SK-N-SH (cell line): ENCODE results near the gene CXCR3. TPM values are rescaled to one million over a fixed set of nuclear protein-coding genes. Genes with fewer than 3 reads are reported as not detected.

Source experiments
- CTCF ChIA-PET: fragments of 300-600, 350-600 bp; formaldehyde crosslinking; extraction: SDS; loops from one replicate; lab custom pipeline; 2021; lab: Yijun Ruan, JAX
- POLR2A ChIA-PET: fragments of 350-600 bp; sonication (Branson Sonifier 250); formaldehyde crosslinking; extraction: SDS; loops from one replicate; lab custom pipeline; 2020; ENCODE audit warnings: antibody characterized with exemption, inconsistent platforms; lab: Yijun Ruan, JAX
- DNase-seq: peaks from one replicate; pipeline ENCODE4 v3.0.0; 2012
- H2AFZ ChIP-seq: fragments of 200-600 bp; sonication (generic); 2 replicates; pipeline ENCODE4 v1.8.1; 2016; ENCODE audit warnings: antibody characterized with exemption, mild to moderate bottlenecking, low read depth
- H3F3A ChIP-seq: fragments of 200-600 bp; sonication (generic); replicated peaks from 2 replicates; pipeline ENCODE3; 2016; ENCODE audit warnings: antibody characterized with exemption, mild to moderate bottlenecking; ENCODE audit not compliant: insufficient read depth
- H3K27ac ChIP-seq, 2 experiments: fragments of 200-500 bp in 1 of 2; fragments of 200-600 bp in 1 of 2; sonication (Bioruptor generic) in 1 of 2; sonication (generic), shearing (Covaris generic) in 1 of 2; 2 replicates each; pipeline versions ENCODE4 v1.5.1 to v1.6.1; 2014 to 2016; ENCODE audit warnings: low read depth in 2 of 2, inconsistent platforms in 1 of 2, low read length in 1 of 2, mild to moderate bottlenecking in 1 of 2, mixed read lengths in 1 of 2
- H3K27me3 ChIP-seq: fragments of 200-600 bp; sonication (generic), shearing (Covaris generic); 2 replicates; pipeline ENCODE4 v1.6.1; 2016; ENCODE audit warnings: mixed run types; ENCODE audit not compliant: insufficient read depth
- H3K36me3 ChIP-seq, 2 experiments: fragments of 200-500 bp in 1 of 2; fragments of 200-600 bp in 1 of 2; sonication (Bioruptor generic) in 1 of 2; sonication (generic) in 1 of 2; replicated peaks in 1 of 2; 2 replicates each; pipeline versions ENCODE3 to v1.5.1; 2014 to 2016; ENCODE audit warnings: low read length in 1 of 2, mild to moderate bottlenecking in 1 of 2; ENCODE audit not compliant: insufficient read depth in 2 of 2, control insufficient read depth in 1 of 2
- H3K4me1 ChIP-seq, 2 experiments: fragments of 200-500 bp in 1 of 2; fragments of 200-600 bp in 1 of 2; sonication (Bioruptor generic) in 1 of 2; sonication (generic), shearing (Covaris generic) in 1 of 2; 2 replicates each; pipeline versions ENCODE4 v1.5.1 to v1.6.1; 2014 to 2016; ENCODE audit warnings: low read depth in 1 of 2, low read length in 1 of 2, mixed run types in 1 of 2; ENCODE audit not compliant: insufficient read depth in 2 of 2, control insufficient read depth in 1 of 2
- H3K4me2 ChIP-seq: fragments of 200-600 bp; sonication (generic), shearing (Covaris generic); 2 replicates; pipeline ENCODE4 v1.6.1; 2017; ENCODE audit warnings: mixed run types
- H3K4me3 ChIP-seq, 2 experiments: fragments of 200-500 bp in 1 of 2; fragments of 200-600 bp in 1 of 2; sonication (Bioruptor generic) in 1 of 2; sonication (generic), shearing (Covaris generic) in 1 of 2; 2 replicates each; pipeline versions ENCODE4 v1.5.1 to v1.8.1; 2014 to 2016; ENCODE audit warnings: low read depth in 2 of 2, inconsistent platforms in 1 of 2, low read length in 1 of 2, mild to moderate bottlenecking in 1 of 2, mixed read lengths in 1 of 2, moderate library complexity in 1 of 2
- H3K79me2 ChIP-seq: fragments of 200-600 bp; sonication (generic); 2 replicates; pipeline ENCODE4 v1.8.1; 2017; ENCODE audit warnings: mild to moderate bottlenecking; ENCODE audit not compliant: insufficient read depth
- H3K9ac ChIP-seq: fragments of 200-600 bp; sonication (generic); 2 replicates; pipeline ENCODE4 v1.6.1; 2017; ENCODE audit warnings: mixed run types
- H3K9me2 ChIP-seq: fragments of 200-600 bp; sonication (generic); 2 replicates; pipeline ENCODE4 v1.6.1; 2017; ENCODE audit warnings: mixed run types
- H3K9me3 ChIP-seq: fragments of 200-600 bp; sonication (generic); 2 replicates; pipeline ENCODE4 v1.6.1; 2017; ENCODE audit warnings: mixed run types, mild to moderate bottlenecking, moderate library complexity
- H4K20me1 ChIP-seq: fragments of 200-600 bp; sonication (generic); 2 replicates; pipeline ENCODE4 v1.6.1; 2017; ENCODE audit warnings: mild to moderate bottlenecking, mixed run types; ENCODE audit not compliant: insufficient read depth
- CTCF ChIP-seq: fragments of 200-600 bp; sonication (generic); IDR thresholded peaks from 2 replicates; pipeline ENCODE4 v1.6.1; 2017; ENCODE audit warnings: antibody characterized with exemption, mild to moderate bottlenecking, moderate library complexity
- ELF1 ChIP-seq: IDR thresholded peaks from 2 replicates; pipeline ENCODE4 v1.4.0; 2012
- EZH2phosphoT487 ChIP-seq: fragments of 200-600 bp; sonication (generic); IDR thresholded peaks from 2 replicates; pipeline ENCODE4 v1.6.1; 2017; ENCODE audit warnings: low read depth, mixed run types, mild to moderate bottlenecking, antibody characterized with exemption, moderate library complexity, borderline replicate concordance
- FOXM1 ChIP-seq: IDR thresholded peaks from 2 replicates; pipeline ENCODE4 v1.4.0; 2012; ENCODE audit warnings: low read depth, mild to moderate bottlenecking
- GABPA ChIP-seq: IDR thresholded peaks from 2 replicates; pipeline ENCODE4 v1.4.0; 2012; ENCODE audit warnings: low read depth, mild to moderate bottlenecking
- GATA2 ChIP-seq: sonication (generic); formaldehyde crosslinking; IDR thresholded peaks from 2 replicates; pipeline ENCODE4 v1.5.0; 2020; ENCODE audit warnings: mild to moderate bottlenecking, missing genetic modification reagents
- MAX ChIP-seq: IDR thresholded peaks from 2 replicates; pipeline ENCODE4 v1.4.0; 2012; ENCODE audit warnings: low read depth
- MXI1 ChIP-seq: IDR thresholded peaks from 2 replicates; pipeline ENCODE4 v1.6.1; 2012; ENCODE audit warnings: mild to moderate bottlenecking, low read depth, low read length, improper control_type of control experiment
- NFIC ChIP-seq: IDR thresholded peaks from 2 replicates; pipeline ENCODE4 v1.4.0; 2012; ENCODE audit warnings: borderline replicate concordance
- PBX3 ChIP-seq: IDR thresholded peaks from 2 replicates; pipeline ENCODE4; 2012
- POLR2AphosphoS5 ChIP-seq: IDR thresholded peaks from 2 replicates; pipeline ENCODE4 v1.6.1; 2012; ENCODE audit warnings: low read depth, low read length
- SMC3 ChIP-seq: IDR thresholded peaks from 2 replicates; pipeline ENCODE4 v1.6.1; 2012; ENCODE audit warnings: low read depth, low read length, improper control_type of control experiment
- TAF1 ChIP-seq: IDR thresholded peaks from 2 replicates; pipeline ENCODE4 v1.6.1; 2012; ENCODE audit warnings: low read depth, mild to moderate bottlenecking, low read length, moderate library complexity, borderline replicate concordance
- TEAD4 ChIP-seq: IDR thresholded peaks from 2 replicates; pipeline ENCODE4 v1.4.0; 2012; ENCODE audit warnings: mild to moderate bottlenecking, borderline replicate concordance; ENCODE audit not compliant: insufficient read depth
- USF1 ChIP-seq: IDR thresholded peaks from 2 replicates; pipeline ENCODE4 v1.4.0; 2012; ENCODE audit warnings: low read depth, borderline replicate concordance
- YY1 ChIP-seq: IDR thresholded peaks from 2 replicates; pipeline ENCODE4 v1.4.0; 2012; ENCODE audit warnings: low read depth, mild to moderate bottlenecking
- WGBS: methylation state at CpG from one replicate; pipeline ENCODE4 v1.1.6; 2017; ENCODE audit warnings: low lambda C conversion rate; 5-methylcytosine and 5-hydroxymethylcytosine counted together
- polyA plus RNA-seq, 3 experiments: library from polyadenylated mRNA; depleted of rRNA; stranded (reverse); fragments of >200 nt; gene quantifications; 2 replicates each; pipeline ENCODE4 v1.2.3, GENCODE V29; 2012

CXCR3 gene
- polyA plus RNA-seq, 1 of the 3 experiments (the other 2 are of a cell fraction): not detected

GRCh38 chrX:71604141-71604540 is 14.2 kb downstream of the CXCR3 start (continued):
- TF ChIP-seq SMC3 (no peak), FOXM1 (no peak), TEAD4 (no peak), TAF1 (no peak)

- CTCF ChIA-PET: no interaction called here
- no peak for DNase-seq
- H4K20me1 ChIP-seq: no peaks in the 10 kb centered on the region
- no peaks in the 10 kb centered on the region for H3K9me2 ChIP-seq
- H3K9ac ChIP-seq: no peak overlapping the region
- 61% methylated on average over 33 of the region's 33 CpGs for WGBS
- H3K4me1 ChIP-seq: no peaks in the 10 kb centered on the region
- peaks cover 20 to 23% of the 10 kb centered on the region in 2 experiments for H3K36me3 ChIP-seq
- H3K79me2 ChIP-seq: no peaks in the 10 kb centered on the region
- H3K4me2 ChIP-seq: no peak overlapping the region
- H3F3A ChIP-seq: no peaks in the 10 kb centered on the region
- H3K4me3 ChIP-seq: no peak overlapping the region
- H3K27me3 ChIP-seq: peaks cover 6% of the 10 kb centered on the region; the same call in 1 of the 2 replicates
- no peak for TF ChIP-seq MAX
- TF ChIP-seq POLR2AphosphoS5: no peak
- TF ChIP-seq NFIC: no peak
- TF ChIP-seq GABPA: no peak
- no peak for TF ChIP-seq YY1
- TF ChIP-seq ELF1: no peak
- no peak for TF ChIP-seq PBX3
- TF ChIP-seq EZH2phosphoT487: no peak
- TF ChIP-seq SMC3: no peak
- no peak for TF ChIP-seq GATA2
- no peak for TF ChIP-seq USF1
- TF ChIP-seq CTCF: no peak
- TF ChIP-seq MXI1: no peak
- TF ChIP-seq, all 33 proteins: peak for 0
- POLR2A ChIA-PET: no interaction called here
- Histone ChIP-seq H2AFZ (no peak overlapping the region), H3K27ac (no peak overlapping the region), H3K9me3 (no peaks in the 10 kb centered on the region; the same call in 1 of the 2 replicates)
Measured at GRCh38 chrX:71603618-71604017, 14.7 kb downstream of the CXCR3 start.
